ENCODE data around the gene MRPL20. TPM values are rescaled to one million over a fixed set of nuclear protein-coding genes. Genes with fewer than 3 reads are reported as not detected.
"Not testable (repeated sequence)": the region's sequence is repeated elsewhere in the genome, so short reads cannot be mapped to it uniquely, and the experiment has no call there.

The MRPL20 gene
- 243 and 264 TPM in 2 replicates for total RNA-seq (2014; rRNA removed; shearing (Covaris generic))

DNA sequence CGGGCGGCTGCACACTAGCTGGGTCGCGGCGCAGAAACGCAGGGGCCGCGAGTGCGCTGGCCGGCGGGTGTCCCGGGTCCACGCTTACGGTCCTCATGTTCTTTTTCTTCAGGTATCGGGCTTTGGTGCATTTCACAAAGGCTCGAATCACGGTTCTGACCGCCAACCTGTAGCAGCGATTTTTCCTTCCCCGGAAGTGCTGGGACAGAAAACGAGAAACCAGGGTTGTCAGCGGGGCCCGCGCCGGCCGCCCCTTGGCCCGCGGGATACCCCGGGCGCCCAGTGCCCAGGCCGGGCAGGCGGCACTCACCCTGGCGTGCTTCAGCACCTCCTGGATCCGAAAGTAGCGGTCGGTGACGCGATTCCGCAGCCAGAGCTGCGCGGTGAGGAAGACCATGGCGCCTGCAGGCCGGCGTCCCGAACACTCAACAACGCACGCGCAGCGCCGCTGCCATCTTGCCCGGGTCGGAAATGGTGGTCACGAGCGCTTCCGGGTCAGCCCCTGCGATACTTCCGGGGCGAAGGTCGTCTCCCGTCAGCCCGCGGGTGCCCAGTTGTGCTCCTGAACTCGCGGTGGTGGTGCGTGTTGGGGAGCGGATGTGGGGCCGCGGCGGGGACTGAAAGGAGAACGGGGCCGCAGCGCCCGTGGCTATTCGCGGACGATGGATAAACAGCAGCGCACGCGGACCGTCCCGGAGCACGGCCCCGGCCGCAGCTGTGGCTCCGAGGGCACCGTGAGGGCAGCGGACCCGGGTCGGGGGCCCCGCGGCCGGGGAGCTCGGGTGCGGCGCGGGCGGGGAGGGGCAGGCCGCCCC is at the start of gene MRPL20:
MRPL20 (minus strand) TSS at position 473 of the 815 bp plus-strand sequence; CDS start at position 397, 76 bp downstream.
- DNase-seq (ENCODE audit: low spot score) = peak; percentile 93

DNA sequence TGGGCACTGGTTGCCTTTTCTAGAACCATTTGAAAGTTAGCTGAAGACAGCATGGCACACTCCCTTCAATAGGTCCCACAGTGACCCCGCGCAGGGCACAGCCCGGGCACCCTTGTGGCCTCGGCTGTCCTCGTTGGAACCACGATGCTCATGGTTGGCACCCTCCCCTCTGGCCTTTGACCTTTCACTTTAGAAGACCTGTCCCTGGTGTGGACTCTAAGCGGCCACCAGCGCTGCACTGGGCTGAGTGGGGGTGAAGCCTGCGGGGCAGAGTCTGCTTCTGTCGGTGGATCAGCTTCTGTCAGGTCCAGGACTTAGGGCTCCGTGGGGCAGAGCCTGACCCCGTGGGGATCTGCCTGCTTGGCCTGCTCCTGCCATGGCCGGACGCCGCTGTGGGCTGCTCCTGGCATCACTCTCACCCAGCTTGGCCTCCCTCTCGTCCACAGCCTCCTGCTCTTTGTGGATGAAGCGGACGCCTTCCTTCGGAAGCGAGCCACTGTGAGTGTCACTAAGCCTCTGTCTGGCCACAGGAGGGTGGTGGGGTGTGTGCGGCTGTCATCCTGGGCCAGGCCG is 49.7 kb upstream of the MRPL20 start:
- DNase-seq (ENCODE audit: low spot score) = not testable (repeated sequence)

DNA sequence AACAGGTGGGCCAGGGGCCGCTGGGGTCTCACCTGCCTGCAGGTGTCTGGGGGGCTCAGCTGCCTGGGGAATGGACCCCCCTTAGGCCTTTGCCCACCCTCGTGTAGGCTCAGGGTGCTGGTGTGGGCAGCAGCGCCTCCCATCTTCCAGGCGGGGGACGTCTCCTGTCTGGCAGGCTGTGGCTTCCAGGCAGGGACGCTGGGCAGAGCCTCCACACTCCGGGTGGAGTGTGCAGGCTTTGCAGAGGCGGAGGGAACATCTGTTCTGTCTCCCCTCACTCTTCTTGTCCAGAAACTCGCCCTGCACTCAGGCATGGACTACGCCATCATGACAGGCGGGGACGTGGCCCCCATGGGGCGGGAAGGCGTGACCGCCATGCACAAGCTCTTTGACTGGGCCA is 48.8 kb upstream of the MRPL20 start:
- not testable (repeated sequence) for DNase-seq (ENCODE audit: low spot score)

- DNase-seq (ENCODE audit: low spot score) = no peak
These were observed 48.3 kb upstream of the MRPL20 start for GRCh38 chr1:1455366-1455884.

DNA sequence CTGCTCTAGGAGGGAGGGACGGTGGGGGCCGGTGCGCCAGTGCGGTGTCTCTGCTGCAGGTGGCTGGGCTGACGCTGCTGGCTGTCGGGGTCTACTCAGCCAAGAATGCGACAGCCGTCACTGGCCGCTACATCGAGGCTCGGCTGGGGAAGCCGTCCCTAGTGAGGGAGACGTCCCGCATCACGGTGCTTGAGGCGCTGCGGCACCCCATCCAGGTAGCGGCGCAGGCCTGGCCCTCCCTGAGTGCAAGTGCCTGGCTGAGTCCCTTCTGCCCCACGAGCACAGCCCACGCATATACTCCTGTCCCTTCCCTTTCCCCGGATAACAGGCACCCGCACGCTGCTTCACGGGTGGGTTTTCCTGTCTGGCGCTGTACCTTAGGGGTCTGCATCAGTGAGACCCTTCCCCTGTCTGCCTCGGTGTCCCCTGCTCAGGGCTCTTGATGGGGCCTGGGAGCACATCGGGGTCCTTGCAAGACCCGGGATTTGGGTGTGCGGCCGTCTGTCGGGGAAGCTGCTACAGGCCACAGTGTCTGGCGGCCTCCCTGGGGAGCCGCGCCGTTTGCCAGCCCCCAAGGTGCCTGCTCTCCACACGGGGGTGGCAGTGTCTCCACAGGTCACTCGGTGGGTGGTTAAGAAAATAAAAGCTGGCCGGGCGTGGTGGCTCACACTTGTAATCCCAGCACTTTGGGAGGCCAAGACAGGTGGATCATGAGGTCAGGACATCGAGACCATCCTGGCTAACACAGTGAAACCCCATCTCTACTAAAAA is 47.4 kb upstream of the MRPL20 start:
- not testable (repeated sequence) for DNase-seq (ENCODE audit: low spot score)

- no peak for DNase-seq (ENCODE audit: low spot score)
These were observed 45.8 kb upstream of the MRPL20 start for GRCh38 chr1:1452882-1453281.

DNA sequence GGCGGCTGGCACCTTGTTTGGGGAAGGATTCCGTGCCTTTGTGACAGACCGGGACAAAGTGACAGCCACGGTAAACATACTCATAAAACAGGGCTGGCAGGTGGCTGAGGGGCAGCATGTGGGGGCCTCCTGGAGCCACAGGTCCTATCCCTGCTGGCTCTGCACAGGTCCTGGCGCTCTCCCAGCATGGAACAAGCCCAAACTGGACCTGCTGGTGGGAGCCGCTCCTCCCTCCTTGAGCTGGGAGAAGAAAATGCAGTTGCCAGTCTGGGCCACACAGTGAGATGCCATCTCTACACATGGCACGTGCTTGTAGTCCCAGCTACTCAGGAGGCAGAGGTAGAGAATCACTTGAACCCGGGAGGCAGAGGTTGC is 45.3 kb upstream of the MRPL20 start:
- DNase-seq (ENCODE audit: low spot score) = not testable (repeated sequence)

DNA sequence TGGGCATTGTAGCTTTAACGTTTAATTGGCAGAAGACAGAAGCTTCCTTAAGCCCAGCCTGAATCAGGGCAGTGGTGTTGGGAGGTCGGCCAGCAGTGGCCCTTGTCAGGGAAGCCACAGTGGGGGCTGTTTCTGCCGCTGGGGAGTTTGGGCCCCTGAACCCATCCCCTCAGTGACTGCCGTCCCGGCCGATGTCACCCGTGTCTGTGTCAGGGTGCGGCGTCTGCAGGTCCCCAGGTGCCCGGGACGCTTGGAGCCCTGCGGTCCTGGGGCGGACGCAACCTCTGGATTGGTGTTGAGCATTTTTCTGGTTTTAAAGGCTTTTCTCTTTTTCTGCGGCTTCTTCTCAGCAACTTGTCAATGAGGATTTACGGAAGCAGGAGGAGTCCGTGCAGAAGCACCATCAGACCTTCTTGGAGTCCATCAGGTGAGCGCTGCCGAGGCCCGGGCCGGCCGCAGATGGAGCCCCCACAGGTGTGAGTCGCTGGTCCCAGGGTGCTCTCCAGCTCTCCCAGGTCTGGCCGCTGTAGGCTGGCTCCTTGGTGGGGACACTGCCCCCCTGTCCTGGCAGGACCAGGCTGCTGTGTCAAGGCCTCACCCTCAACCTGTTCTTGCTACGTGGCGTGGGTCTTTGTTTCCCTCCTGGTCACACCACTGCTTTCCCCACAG is 44.7 kb upstream of the MRPL20 start:
- DNase-seq (ENCODE audit: low spot score) = no peak

DNA sequence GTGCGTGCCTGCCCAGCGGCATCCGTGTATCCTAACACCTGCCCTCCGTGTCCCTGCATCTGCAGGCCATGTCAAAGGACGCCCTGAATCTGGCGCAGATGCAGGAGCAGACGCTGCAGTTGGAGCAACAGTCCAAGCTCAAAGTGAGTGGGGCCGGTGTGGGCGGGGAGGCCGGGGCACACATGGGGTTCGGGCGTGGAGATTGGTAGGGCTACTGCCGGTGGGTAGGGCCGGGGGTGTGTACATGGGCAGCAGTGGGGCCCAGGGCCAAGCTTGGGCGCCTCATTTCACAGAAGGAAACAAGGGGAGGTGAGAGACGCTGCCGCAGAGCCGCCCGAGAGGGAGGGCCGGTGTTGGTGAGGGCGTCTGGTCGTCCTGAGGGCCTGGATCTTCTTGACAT is 43.5 kb upstream of the MRPL20 start:
- not testable (repeated sequence) for DNase-seq (ENCODE audit: low spot score)

DNA sequence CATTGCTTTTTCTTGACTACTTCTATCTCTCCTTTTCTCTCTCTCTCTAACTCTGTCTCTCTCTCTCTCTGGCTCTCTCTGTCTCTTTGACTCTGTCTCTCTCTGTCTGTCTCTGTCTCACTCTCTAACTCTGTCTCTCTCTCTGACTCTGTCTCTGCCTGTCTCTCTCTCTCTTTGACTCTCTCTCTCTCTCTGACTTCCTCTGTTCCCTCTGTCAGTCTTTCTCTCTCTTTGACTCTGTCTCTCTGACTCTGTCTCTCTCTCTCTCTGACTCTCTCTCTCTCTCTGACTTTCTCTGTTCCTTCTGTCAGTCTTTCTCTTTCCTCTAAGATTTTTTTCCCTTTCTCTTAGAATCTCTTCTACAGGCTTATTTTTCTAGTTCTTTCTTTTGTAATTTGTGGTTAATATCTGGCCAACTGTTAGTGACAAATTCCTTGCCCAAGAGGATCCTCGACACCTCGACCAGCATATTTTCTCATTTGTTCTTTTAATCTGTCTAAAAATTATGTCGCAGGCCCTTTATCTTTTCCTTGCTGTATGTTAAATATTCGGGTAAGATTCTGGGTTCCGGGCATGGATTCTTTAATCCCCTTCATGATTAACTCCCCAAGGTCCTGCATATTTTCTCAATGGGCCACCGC is 42.1 kb upstream of the MRPL20 start, which contains the start of gene ATAD3C:
ATAD3C (plus strand) TSS at position 591 of the 641 bp plus-strand sequence. CDS start 995 bp downstream, outside the sequence.
- DNase-seq (ENCODE audit: low spot score) = no peak

- not testable (repeated sequence) for DNase-seq (ENCODE audit: low spot score)
These were observed 39.5 kb upstream of the MRPL20 start for GRCh38 chr1:1446631-1447030.

GRCh38 chr1:1442069-1442770 is 35.1 kb upstream of the MRPL20 start:
- no peak for DNase-seq (ENCODE audit: low spot score)

- DNase-seq (ENCODE audit: low spot score) = no peak
These were observed 34.2 kb upstream of the MRPL20 start for GRCh38 chr1:1441002-1441888.

DNA sequence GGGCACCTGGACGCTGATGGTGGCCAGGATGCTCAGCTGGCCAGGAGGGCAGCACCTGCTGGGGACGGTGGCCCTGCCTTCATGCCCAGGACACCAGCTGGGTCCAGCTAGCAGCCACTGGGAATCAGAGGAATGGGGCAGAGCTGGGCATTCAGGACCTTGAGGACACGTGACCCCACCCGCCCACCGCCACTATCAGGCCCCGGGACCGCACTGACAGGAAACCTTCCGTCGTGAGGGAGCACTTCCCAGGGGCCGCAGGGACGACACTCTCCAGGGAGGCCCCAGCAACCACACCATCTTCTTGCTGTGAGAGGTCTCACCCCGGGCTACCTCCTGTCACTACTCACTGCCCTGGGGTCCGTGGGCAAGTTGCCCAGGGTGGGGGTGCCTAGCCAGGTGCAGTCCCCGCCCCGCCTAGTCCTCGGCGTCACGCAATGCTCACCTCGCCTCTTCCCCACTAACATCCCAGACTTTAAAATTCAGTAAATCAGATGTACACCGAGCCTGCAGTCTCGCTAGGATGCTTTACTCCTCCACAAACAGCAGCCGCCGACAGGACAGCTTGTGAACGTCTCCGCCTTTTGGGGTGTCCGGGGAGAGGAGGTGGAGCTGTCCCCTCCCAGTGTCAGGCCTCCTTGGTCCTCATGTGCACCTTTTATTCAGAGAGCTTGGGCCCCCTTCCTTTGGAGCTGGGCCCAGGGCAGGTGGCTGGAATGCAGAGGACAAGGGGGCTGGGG is 33.3 kb upstream of the MRPL20 start:
- no peak for DNase-seq (ENCODE audit: low spot score)

GRCh38 chr1:1439546-1440261 is 32.6 kb upstream of the MRPL20 start:
- no peak for DNase-seq (ENCODE audit: low spot score)

GRCh38 chr1:1438531-1439381 is 31.7 kb upstream of the MRPL20 start:
- DNase-seq (ENCODE audit: low spot score) = no peak

- no peak for DNase-seq (ENCODE audit: low spot score)
These were observed 30.8 kb upstream of the MRPL20 start for GRCh38 chr1:1437904-1438376.
